ENCODE measurements around the gene CFAP69.
A peak's percentile ranks its signal among the peaks of the same experiment; 100 is the strongest.
"Not testable (repeated sequence)": the region's sequence is repeated elsewhere in the genome, so short reads cannot be mapped to it uniquely, and the experiment has no call there.

Gene CFAP69

GRCh38 chr7:90345595-90346335 is 100.8 kb downstream of the CFAP69 start:
- peak overlapping the region; percentile 83 for H3K4me3 ChIP-seq (ENCODE audit: low read length)
- no peaks in the 10 kb centered on the region for H3K27me3 ChIP-seq (ENCODE audit: insufficient read depth, low read length)
- peaks cover 3% of the 10 kb centered on the region for H3K36me3 ChIP-seq (ENCODE audit: insufficient read depth, low read length)
- no peaks in the 10 kb centered on the region for H3K9me3 ChIP-seq (ENCODE audit: low read length)
- H2AFZ ChIP-seq (ENCODE audit: low read depth, low read length) = peak overlapping the region; percentile 97
- peaks cover 11% of the 10 kb centered on the region for H3K4me1 ChIP-seq (ENCODE audit: insufficient read depth, low read length)

- Histone ChIP-seq H3K27me3 (ENCODE audit: insufficient read depth, low read length) (no peaks in the 10 kb centered on the region), H3K36me3 (ENCODE audit: insufficient read depth, low read length) (peaks cover 3% of the 10 kb centered on the region), H3K4me1 (ENCODE audit: insufficient read depth, low read length) (peaks cover 11% of the 10 kb centered on the region), H2AFZ (ENCODE audit: low read depth, low read length) (peak within 1 kb of the TSS; percentile 97), H3K4me3 (ENCODE audit: low read length) (peak within 1 kb of the TSS; percentile 83), H3K9me3 (ENCODE audit: low read length) (no peaks in the 10 kb centered on the region)
Measured at GRCh38 chr7:90346336-90347125, 101.6 kb downstream of the CFAP69 start, which contains the start of gene GTPBP10. Gene GTPBP10 (plus strand): TSS chr7:90346716. CDS start chr7:90346742, 26 bp downstream.

- no peaks in the 10 kb centered on the region for H3K9me3 ChIP-seq (ENCODE audit: low read length)
- peaks cover 11% of the 10 kb centered on the region for H3K4me1 ChIP-seq (ENCODE audit: insufficient read depth, low read length)
- peaks cover 3% of the 10 kb centered on the region for H3K36me3 ChIP-seq (ENCODE audit: insufficient read depth, low read length)
- no peak overlapping the region for H2AFZ ChIP-seq (ENCODE audit: low read depth, low read length)
- H3K4me3 ChIP-seq (ENCODE audit: low read length) = peak overlapping the region; percentile 83
- no peaks in the 10 kb centered on the region for H3K27me3 ChIP-seq (ENCODE audit: insufficient read depth, low read length)
Measured at GRCh38 chr7:90347759-90348158, 102.8 kb downstream of the CFAP69 start.

- Histone ChIP-seq H3K36me3 (ENCODE audit: insufficient read depth, low read length) (peaks cover 3% of the 10 kb centered on the region), H3K4me1 (ENCODE audit: insufficient read depth, low read length) (peaks cover 11% of the 10 kb centered on the region), H3K27me3 (ENCODE audit: insufficient read depth, low read length) (no peaks in the 10 kb centered on the region), H3K4me3 (ENCODE audit: low read length) (no peak overlapping the region), H2AFZ (ENCODE audit: low read depth, low read length) (no peak overlapping the region), H3K9me3 (ENCODE audit: low read length) (no peaks in the 10 kb centered on the region)
Measured at GRCh38 chr7:90349305-90349704, 104.3 kb downstream of the CFAP69 start.

- not testable (repeated sequence) for H2AFZ ChIP-seq (ENCODE audit: low read depth, low read length); H3K4me3 ChIP-seq (ENCODE audit: low read length); H3K9me3 ChIP-seq (ENCODE audit: low read length); H3K36me3 ChIP-seq (ENCODE audit: insufficient read depth, low read length); H3K27me3 ChIP-seq (ENCODE audit: insufficient read depth, low read length)
- peaks cover 11% of the 10 kb centered on the region for H3K4me1 ChIP-seq (ENCODE audit: insufficient read depth, low read length)
Measured at GRCh38 chr7:90350032-90350431, 105.1 kb downstream of the CFAP69 start.

- peaks cover 6% of the 10 kb centered on the region for H3K4me1 ChIP-seq (ENCODE audit: insufficient read depth, low read length)
- no peaks in the 10 kb centered on the region for H3K9me3 ChIP-seq (ENCODE audit: low read length)
- no peak overlapping the region for H3K4me3 ChIP-seq (ENCODE audit: low read length)
- H3K36me3 ChIP-seq (ENCODE audit: insufficient read depth, low read length) = peaks cover 21% of the 10 kb centered on the region
- no peak overlapping the region for H2AFZ ChIP-seq (ENCODE audit: low read depth, low read length)
- H3K27me3 ChIP-seq (ENCODE audit: insufficient read depth, low read length) = no peaks in the 10 kb centered on the region
Measured at GRCh38 chr7:90351987-90352386, 107.0 kb downstream of the CFAP69 start.
